HG03520 (cell line): Measurements from ENCODE around the gene FRRS1.

Experiments
- ATAC-seq: cut with Tn5 transposase; IDR thresholded peaks from one replicate; pipeline ENCODE4 v1.9.1; 2021; ENCODE audit warnings: mild to moderate bottlenecking, moderate library complexity; ENCODE audit not compliant: unreplicated experiment

FRRS1 gene

DNA sequence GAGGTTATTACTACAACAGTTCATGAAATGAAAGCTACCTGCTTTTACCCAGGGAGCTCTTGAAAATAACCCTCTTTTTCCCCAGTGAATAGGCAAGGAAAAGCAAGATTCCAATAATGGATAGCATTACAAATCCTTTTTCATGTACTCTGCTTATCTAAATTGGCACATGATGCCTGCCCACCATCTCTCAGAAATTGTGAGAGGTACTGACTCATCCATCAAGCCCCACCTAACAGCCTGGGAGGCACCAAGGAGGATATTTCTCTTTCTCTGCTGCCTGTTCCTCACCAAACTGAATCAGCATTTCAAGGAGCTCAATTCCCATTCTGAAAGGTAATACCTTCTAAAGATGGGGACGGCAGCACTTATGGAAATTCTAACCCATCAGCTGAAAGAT lies 86.2 kb downstream of the FRRS1 start:
- no peak for ATAC-seq

- ATAC-seq: no peak
Measured at GRCh38 chr1:99677416-99677815, 89.0 kb downstream of the FRRS1 start.

DNA sequence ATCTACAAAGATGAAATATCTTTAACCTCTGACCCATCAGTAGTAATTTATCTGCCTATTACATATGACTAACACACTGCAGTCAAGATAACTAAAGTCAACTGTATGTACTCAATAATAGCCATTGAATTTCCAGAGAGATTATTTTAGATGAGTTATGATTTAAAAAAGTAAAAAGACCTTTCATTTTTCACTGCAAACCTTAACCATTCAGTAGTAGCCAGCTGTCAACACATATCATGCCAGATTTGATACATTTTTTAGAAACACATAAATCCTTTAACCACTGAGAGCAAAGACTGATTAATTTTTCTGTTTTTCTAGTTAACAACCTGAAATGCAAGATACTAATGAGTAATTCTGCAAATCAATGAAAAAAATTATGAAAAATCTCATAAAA lies 89.6 kb downstream of the FRRS1 start:
- ATAC-seq: no peak

GRCh38 chr1:99675994-99676393 lies 90.4 kb downstream of the FRRS1 start:
- no peak for ATAC-seq

GRCh38 chr1:99675292-99675691 lies 91.1 kb downstream of the FRRS1 start:
- ATAC-seq: no peak

DNA sequence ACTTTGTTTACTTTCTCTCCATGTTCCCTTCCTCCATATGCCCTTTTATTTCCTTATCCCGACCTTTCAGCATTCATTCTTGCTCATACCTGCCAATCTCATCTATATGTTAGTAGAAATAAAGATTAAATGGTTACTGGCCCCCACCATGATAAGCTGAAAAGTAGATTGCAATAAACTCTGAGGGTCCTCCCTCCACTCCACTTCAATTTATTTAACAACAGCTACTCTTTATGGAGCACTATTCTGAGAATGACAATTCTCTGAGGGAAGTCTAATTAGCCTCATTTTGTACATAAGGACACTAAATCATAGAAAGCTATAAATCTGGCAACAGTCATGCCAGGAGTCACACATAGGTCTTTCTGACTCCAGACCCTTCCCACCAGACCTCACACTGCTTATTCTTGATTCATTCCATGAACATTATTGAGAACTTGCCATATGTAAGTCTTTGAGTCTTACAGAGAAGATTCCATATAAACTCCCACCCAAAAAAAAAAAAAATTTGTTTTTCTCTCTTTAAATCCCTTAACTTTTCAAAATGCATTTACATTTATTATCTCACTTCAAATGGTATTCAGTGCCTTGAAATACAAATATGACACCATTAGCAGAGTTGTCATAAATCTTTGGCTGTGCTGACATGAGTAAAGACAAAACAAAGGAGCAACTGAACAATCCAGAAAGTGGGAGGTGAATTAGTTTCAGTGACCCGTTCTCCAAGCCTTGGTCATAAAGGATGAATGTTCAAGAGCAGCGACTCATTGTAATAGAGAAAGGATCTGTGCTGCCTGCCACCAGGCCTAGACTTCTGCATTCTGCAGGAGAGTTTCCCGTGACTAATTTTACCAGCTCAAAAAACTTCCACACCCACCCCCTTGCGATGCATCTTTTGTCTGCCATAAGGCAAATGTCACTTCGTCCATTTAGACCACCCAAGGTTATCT lies 92.0 kb downstream of the FRRS1 start:
- no peak for ATAC-seq

GRCh38 chr1:99673315-99673714 lies 93.1 kb downstream of the FRRS1 start:
- ATAC-seq: no peak

- no peak for ATAC-seq
Measured at GRCh38 chr1:99672530-99673213, 93.8 kb downstream of the FRRS1 start.

DNA sequence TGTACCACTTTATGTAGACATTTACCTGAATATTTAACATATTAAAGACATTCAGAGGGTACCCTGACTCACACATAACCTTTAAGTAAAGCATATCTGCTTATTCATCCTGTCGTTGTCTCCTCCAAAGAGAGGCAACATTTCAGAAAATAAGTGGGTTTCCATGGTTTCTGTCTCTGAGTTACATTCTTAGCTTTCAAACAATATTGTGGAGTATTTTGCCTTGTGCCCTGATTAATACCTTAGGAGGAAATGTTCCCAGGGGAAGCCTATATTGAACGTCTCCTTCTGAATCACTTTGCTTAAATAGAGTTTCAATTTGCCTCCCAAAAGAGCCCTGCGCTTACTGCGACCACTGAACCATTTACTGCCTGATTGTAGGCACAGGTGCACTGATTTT lies 94.4 kb downstream of the FRRS1 start:
- ATAC-seq: no peak

DNA sequence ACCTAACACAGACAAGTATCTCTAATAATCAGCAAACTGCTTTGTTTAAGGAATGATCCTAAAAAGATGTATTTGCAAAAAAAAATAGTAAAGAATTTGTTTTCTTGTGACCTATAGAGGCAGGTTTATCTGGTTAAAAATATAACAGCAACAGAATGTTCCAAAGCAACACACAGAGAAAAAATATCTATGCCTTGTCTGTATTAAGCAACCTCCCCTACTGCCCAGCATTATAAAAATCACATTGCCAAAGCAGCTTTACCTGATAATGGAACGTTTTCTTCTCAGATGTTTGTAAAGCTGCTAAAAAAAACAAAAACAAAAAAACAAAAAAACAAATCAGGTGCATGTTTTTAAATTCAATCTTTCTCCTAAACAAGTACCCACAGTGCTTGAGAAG lies 95.9 kb downstream of the FRRS1 start:
- no peak for ATAC-seq

DNA sequence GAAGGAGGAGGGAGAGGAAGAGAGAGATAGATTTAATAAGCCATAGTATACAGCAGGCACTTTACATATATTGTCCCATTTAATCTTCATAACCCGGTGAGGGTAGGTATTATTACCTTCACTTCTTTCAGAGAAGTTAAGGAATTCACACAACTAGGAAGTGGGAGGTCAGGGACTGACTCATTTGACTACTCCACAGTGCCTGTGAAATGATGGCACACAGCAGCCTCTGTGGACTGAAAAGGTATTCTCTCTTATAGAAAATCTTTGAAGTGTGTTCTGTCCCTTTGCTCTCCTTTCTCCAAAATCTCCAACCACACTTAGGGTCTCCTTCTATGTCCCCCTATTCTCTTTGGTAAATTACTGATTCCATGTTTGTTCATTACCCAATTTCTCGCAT lies 96.6 kb downstream of the FRRS1 start:
- ATAC-seq: no peak

DNA sequence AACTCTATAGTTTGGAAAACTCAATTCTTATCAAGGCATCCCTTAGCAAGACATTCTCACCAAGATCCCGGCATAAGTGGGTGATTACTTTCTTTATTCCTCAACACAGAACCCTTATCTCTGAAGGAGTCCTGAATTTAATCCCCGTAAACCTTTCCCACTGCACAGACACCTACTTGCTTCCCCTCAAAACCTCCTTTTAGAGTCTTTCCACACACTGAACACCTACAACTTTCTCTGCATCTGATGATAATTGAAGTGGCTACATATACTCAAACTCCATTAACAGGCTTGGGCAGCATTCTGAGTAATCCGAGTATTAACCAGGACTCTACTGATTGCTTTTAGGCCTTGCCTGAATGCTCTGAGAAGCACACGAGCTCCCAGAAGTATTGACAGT lies 97.1 kb downstream of the FRRS1 start:
- no peak for ATAC-seq

- no peak for ATAC-seq
Measured at GRCh38 chr1:99665212-99665611, 101.2 kb downstream of the FRRS1 start.

DNA sequence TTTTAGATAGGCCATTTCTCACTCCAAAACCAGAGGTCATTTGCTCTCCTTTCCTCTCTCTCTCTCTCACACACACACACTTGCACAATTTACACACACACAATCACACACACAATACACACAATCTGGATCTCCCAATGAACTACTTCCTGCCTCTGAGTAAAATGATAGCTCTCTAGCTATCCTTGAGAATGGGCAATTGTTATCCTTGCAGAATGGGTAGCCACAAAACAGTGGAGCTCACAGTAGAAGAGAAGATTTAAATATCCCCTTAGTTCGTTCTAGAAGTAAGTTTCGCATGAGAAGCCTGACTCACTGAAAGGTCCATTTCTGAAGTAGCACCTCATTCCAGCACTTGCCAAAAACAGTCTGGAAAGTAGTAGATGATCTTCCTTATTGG lies 102.9 kb downstream of the FRRS1 start:
- ATAC-seq: no peak

DNA sequence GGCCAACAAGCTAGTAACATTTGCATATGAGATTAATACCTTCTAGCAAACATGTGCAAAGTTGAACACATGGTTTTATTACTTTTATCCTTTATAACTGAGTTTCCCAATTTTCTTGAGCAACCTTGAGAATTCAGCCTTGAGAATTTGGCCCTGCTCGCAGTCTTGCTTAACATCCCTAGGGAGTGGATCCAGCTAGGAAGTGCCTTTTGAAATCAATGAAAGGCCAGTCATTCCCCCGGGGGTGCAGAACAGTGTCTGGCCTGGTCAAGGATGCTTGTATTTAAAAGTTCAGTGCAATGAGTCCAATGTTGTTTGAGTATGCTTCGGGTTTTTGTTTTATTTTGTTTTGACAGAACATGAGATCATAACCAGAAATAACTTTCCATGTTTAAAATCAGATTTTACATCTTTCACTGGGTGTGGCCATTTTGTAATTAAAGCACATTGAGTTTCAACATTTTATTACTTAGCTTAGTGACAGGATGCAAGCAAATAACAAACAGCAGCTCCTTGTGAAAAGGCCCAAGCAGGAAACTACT lies 103.8 kb downstream of the FRRS1 start:
- no peak for ATAC-seq

DNA sequence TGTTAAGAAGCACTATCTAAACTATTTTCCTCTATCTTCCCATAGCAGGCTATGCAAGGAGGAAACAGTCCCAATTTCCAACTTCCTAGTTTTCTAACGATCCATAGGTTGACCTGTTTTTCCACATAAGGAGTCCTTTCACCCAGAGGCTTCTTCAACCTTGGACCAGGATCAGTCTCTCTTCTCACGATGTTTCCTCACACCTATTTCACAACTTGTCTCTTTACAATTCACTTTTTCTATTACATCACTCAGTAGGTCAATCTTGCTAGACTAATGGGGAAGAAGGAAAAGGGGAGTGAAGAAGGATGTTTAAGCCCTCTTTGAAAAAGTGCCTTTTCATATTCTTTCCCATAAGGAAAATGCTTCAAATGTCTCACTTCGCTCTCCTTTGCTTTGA lies 104.7 kb downstream of the FRRS1 start:
- ATAC-seq: no peak

GRCh38 chr1:99660496-99660895 lies 105.9 kb downstream of the FRRS1 start:
- ATAC-seq: no peak

DNA sequence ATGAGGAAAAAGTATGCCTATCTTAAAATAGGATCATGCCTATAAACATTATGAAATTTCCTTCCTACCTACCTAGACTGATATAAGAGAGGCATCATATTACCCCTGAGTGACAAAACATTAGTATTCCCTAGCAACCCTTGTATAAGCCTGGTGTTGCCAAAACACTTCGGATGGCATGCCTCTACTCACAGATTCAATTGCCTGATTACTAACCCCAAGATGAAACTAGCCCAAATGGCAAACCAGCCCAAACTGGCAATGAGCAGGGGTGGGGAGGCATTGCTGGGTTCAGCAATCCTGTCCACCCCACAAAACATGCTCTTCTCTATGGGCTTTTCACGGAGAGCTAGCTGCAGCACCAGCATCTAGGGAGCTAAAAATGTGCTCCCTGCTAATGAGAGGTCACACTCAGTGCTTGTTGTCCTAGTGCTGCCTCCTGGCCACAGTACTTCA lies 106.7 kb downstream of the FRRS1 start:
- ATAC-seq: no peak
